HEK293 (cell line): ENCODE data around the gene RASL10A.

Experiments
- CTCF ChIA-PET: fragments of 350-600 bp; formaldehyde crosslinking; extraction: SDS; loops from one replicate; lab custom pipeline; 2021; ENCODE audit warnings: antibody characterized with exemption; lab: Yijun Ruan, JAX
- POLR2A ChIA-PET: fragments of 300-600 bp; formaldehyde crosslinking; extraction: SDS; loops from one replicate; lab custom pipeline; 2020; ENCODE audit warnings: antibody characterized with exemption, inconsistent platforms; lab: Yijun Ruan, JAX
- H3K27ac ChIP-seq: fragments of 200-500 bp; sonication (Bioruptor generic); 2 replicates; pipeline ENCODE4 v1.5.1; 2014; ENCODE audit warnings: low read depth, low read length, control low read depth, inconsistent platforms; ENCODE audit errors: extremely low read depth
- H3K36me3 ChIP-seq, 2 experiments: fragments of 200-500 bp in 1 of 2; sonication (Bioruptor generic) in 1 of 2; 1 replicate in 1 of 2; 2 replicates in 1 of 2; pipeline ENCODE4 v1.5.1; 2014 to 2017; ENCODE audit warnings: inconsistent platforms in 2 of 2, low read length in 2 of 2; ENCODE audit not compliant: control insufficient read depth in 2 of 2, insufficient read depth in 1 of 2
- H3K4me1 ChIP-seq: fragments of 200-500 bp; sonication (Bioruptor generic); 2 replicates; pipeline ENCODE4 v1.5.1; 2014; ENCODE audit warnings: mild to moderate bottlenecking, low read length, inconsistent platforms; ENCODE audit not compliant: control insufficient read depth, insufficient read depth
- H3K4me3 ChIP-seq: 2 replicates; pipeline ENCODE4 v1.5.1; 2011; ENCODE audit warnings: low read depth, mild to moderate bottlenecking, control low read depth, low read length, moderate library complexity
- H3K9me3 ChIP-seq: fragments of 200-500 bp; sonication (Bioruptor generic); 2 replicates; pipeline ENCODE4 v1.5.1; 2014; ENCODE audit warnings: low read depth, low read length, inconsistent platforms; ENCODE audit not compliant: control insufficient read depth, insufficient read depth
- GFI1B ChIP-seq: fragments of 450-650 bp; formaldehyde crosslinking; IDR thresholded peaks from 2 replicates; pipeline ENCODE4 v1.5.1; 2016; ENCODE audit warnings: missing biosample characterization, missing genetic modification characterization
- GLIS2 ChIP-seq: fragments of 450-650 bp; formaldehyde crosslinking; IDR thresholded peaks from 2 replicates; pipeline ENCODE4 v1.5.1; 2016; ENCODE audit warnings: missing biosample characterization, missing genetic modification characterization
- HIC1 ChIP-seq: fragments of 450-650 bp; formaldehyde crosslinking; IDR thresholded peaks from 2 replicates; pipeline ENCODE4 v1.5.1; 2016; ENCODE audit warnings: missing biosample characterization, missing genetic modification characterization
- KLF10 ChIP-seq: fragments of 450-650 bp; IDR thresholded peaks from 2 replicates; pipeline ENCODE4 v1.5.1; 2018; ENCODE audit warnings: missing biosample characterization, mild to moderate bottlenecking, missing genetic modification characterization
- OSR2 ChIP-seq: fragments of 450-650 bp; formaldehyde crosslinking; IDR thresholded peaks from 2 replicates; pipeline ENCODE4 v1.5.1; 2016; ENCODE audit warnings: missing biosample characterization, missing genetic modification characterization
- SP7 ChIP-seq: fragments of 450-650 bp; formaldehyde crosslinking; IDR thresholded peaks from 2 replicates; pipeline ENCODE4 v1.5.1; 2016; ENCODE audit warnings: missing biosample characterization, missing genetic modification characterization
- ZBTB20 ChIP-seq: fragments of 450-650 bp; formaldehyde crosslinking; IDR thresholded peaks from 2 replicates; pipeline ENCODE4 v1.5.1; 2016; ENCODE audit warnings: missing biosample characterization, missing genetic modification characterization
- ZBTB8A ChIP-seq: fragments of 450-650 bp; formaldehyde crosslinking; IDR thresholded peaks from 2 replicates; pipeline ENCODE4 v1.5.1; 2016; ENCODE audit warnings: missing biosample characterization, missing genetic modification characterization
- ZEB2 ChIP-seq: fragments of 450-650 bp; formaldehyde crosslinking; IDR thresholded peaks from 2 replicates; pipeline ENCODE4 v1.5.1; 2016; ENCODE audit warnings: missing biosample characterization, missing genetic modification characterization
- ZIC2 ChIP-seq: fragments of 450-650 bp; formaldehyde crosslinking; IDR thresholded peaks from 2 replicates; pipeline ENCODE4 v1.5.1; 2016; ENCODE audit warnings: missing biosample characterization, missing genetic modification characterization
- ZNF18 ChIP-seq: fragments of 450-650 bp; formaldehyde crosslinking; IDR thresholded peaks from 2 replicates; pipeline ENCODE4 v1.5.1; 2016; ENCODE audit warnings: missing biosample characterization, missing genetic modification characterization
- ZNF341 ChIP-seq: fragments of 450-650 bp; formaldehyde crosslinking; IDR thresholded peaks from 2 replicates; pipeline ENCODE4; 2016; ENCODE audit warnings: low read depth, missing biosample characterization, missing genetic modification characterization
- ZNF558 ChIP-seq: fragments of 450-650 bp; formaldehyde crosslinking; IDR thresholded peaks from 2 replicates; pipeline ENCODE4 v1.5.1; 2016; ENCODE audit warnings: missing biosample characterization, missing genetic modification characterization
- ZNF76 ChIP-seq: fragments of 450-650 bp; formaldehyde crosslinking; IDR thresholded peaks from 2 replicates; pipeline ENCODE4; 2016; ENCODE audit warnings: low read depth, missing biosample characterization, missing genetic modification characterization, borderline replicate concordance
- TF ChIP-seq, protein P1 (sequence below): fragments of 450-650 bp; formaldehyde crosslinking; IDR thresholded peaks from 2 replicates; pipeline ENCODE4 v1.5.1; 2016; ENCODE audit warnings: missing biosample characterization, missing genetic modification characterization
- TF ChIP-seq, protein P2 (sequence below): fragments of 450-650 bp; IDR thresholded peaks from 2 replicates; pipeline ENCODE4 v1.5.1; 2018; ENCODE audit warnings: missing biosample characterization, missing genetic modification characterization
- TF ChIP-seq, protein P3 (sequence below): fragments of 450-650 bp; formaldehyde crosslinking; IDR thresholded peaks from 2 replicates; pipeline ENCODE4 v1.5.1; 2016; ENCODE audit warnings: missing biosample characterization, missing genetic modification characterization

RASL10A gene

GRCh38 chr22:29344137-29344536 is 28.6 kb upstream of the RASL10A start (continued):
- no peak for TF ChIP-seq ZNF76 (tag by site-specific recombination)
- peak; percentile 52; the same call in 1 of the 2 replicates for TF ChIP-seq ZBTB20 (tag by site-specific recombination)
- TF ChIP-seq HIC1 (tag by site-specific recombination): peak; percentile 86
- 0 out of 2 replicates have a peak, but pooled peaks have one; percentile 30 for TF ChIP-seq ZNF558 (tag by site-specific recombination)
- TF ChIP-seq KLF10 (tag by site-specific recombination): no peak
- no peak for TF ChIP-seq GLIS2 (tag by site-specific recombination)
- peak; percentile 92 for TF ChIP-seq SP7 (tag by site-specific recombination)

DNA sequence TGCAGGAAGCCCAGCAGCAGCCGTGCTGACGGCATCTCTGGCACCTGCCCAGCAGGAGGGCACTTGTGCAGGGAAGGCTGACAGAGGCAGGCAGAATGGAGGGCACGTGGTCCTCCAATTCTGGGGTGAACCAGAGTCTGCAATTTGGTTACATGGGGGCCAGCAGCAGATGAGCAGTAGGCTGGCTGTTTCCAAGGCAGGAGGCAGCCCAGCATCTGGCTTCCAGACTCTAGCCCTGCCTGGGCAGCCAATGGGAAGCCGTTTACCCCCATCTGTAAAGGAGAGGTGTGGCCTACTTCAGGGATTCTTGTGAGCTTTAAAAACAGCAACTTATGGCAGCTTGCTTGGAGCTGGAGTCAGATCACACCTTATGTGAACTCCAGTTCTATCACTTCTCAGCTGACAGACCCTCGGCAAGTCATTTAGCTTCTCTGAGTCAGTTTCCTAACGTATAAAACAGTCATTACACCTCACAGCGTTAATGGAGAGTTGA is 27.9 kb upstream of the RASL10A start:
- TF ChIP-seq ZEB2 (no peak), ZIC2 (tag by site-specific recombination) (peak; percentile 65; the same call in 1 of the 2 replicates), GFI1B (no peak), ZNF341 (tag by site-specific recombination) (peak; percentile 71), ZBTB8A (0 out of 2 replicates have a peak, but pooled peaks have one; percentile 10), OSR2 (tag by site-specific recombination) (peak; percentile 83), ZNF76 (tag by site-specific recombination) (no peak), ZNF18 (tag by site-specific recombination) (peak; percentile 71)
- TF ChIP-seq, protein P1, sequence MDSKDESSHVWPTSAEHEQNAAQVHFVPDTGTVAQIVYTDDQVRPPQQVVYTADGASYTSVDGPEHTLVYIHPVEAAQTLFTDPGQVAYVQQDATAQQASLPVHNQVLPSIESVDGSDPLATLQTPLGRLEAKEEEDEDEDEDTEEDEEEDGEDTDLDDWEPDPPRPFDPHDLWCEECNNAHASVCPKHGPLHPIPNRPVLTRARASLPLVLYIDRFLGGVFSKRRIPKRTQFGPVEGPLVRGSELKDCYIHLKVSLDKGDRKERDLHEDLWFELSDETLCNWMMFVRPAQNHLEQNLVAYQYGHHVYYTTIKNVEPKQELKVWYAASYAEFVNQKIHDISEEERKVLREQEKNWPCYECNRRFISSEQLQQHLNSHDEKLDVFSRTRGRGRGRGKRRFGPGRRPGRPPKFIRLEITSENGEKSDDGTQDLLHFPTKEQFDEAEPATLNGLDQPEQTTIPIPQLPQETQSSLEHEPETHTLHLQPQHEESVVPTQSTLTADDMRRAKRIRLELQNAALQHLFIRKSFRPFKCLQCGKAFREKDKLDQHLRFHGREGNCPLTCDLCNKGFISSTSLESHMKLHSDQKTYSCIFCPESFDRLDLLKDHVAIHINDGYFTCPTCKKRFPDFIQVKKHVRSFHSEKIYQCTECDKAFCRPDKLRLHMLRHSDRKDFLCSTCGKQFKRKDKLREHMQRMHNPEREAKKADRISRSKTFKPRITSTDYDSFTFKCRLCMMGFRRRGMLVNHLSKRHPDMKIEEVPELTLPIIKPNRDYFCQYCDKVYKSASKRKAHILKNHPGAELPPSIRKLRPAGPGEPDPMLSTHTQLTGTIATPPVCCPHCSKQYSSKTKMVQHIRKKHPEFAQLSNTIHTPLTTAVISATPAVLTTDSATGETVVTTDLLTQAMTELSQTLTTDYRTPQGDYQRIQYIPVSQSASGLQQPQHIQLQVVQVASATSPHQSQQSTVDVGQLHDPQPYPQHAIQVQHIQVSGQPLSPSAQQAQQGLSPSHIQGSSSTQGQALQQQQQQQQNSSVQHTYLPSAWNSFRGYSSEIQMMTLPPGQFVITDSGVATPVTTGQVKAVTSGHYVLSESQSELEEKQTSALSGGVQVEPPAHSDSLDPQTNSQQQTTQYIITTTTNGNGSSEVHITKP: 0 out of 2 replicates have a peak, but pooled peaks have one; percentile 13
- TF ChIP-seq, protein P2, sequence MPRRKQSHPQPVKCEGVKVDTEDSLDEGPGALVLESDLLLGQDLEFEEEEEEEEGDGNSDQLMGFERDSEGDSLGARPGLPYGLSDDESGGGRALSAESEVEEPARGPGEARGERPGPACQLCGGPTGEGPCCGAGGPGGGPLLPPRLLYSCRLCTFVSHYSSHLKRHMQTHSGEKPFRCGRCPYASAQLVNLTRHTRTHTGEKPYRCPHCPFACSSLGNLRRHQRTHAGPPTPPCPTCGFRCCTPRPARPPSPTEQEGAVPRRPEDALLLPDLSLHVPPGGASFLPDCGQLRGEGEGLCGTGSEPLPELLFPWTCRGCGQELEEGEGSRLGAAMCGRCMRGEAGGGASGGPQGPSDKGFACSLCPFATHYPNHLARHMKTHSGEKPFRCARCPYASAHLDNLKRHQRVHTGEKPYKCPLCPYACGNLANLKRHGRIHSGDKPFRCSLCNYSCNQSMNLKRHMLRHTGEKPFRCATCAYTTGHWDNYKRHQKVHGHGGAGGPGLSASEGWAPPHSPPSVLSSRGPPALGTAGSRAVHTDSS (tag by site-specific recombination): no peak
- TF ChIP-seq, protein P3, sequence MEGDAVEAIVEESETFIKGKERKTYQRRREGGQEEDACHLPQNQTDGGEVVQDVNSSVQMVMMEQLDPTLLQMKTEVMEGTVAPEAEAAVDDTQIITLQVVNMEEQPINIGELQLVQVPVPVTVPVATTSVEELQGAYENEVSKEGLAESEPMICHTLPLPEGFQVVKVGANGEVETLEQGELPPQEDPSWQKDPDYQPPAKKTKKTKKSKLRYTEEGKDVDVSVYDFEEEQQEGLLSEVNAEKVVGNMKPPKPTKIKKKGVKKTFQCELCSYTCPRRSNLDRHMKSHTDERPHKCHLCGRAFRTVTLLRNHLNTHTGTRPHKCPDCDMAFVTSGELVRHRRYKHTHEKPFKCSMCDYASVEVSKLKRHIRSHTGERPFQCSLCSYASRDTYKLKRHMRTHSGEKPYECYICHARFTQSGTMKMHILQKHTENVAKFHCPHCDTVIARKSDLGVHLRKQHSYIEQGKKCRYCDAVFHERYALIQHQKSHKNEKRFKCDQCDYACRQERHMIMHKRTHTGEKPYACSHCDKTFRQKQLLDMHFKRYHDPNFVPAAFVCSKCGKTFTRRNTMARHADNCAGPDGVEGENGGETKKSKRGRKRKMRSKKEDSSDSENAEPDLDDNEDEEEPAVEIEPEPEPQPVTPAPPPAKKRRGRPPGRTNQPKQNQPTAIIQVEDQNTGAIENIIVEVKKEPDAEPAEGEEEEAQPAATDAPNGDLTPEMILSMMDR: no peak
- Histone ChIP-seq H3K27ac (peak overlapping the region; percentile 60; the same call in 1 of the 2 replicates), H3K36me3 (peaks cover 14 to 87% of the 10 kb centered on the region in 2 experiments), H3K4me1 (peaks cover 15% of the 10 kb centered on the region), H3K9me3 (no peaks in the 10 kb centered on the region), H3K4me3 (no peak overlapping the region)
- POLR2A ChIA-PET: interaction anchor here (0.7 kb wide), 1 partner anchor 42 kb away, joined by 3 read pairs; no protein-coding TSS in a partner anchor
- CTCF ChIA-PET: interaction anchor here (0.7 kb wide), 1 partner anchor 14 kb away, joined by 4 read pairs; no protein-coding TSS in a partner anchor
